HG02973 (cell line): ENCODE data around the gene FXYD5.
"Not testable (repeated sequence)": the region's sequence is repeated elsewhere in the genome, so short reads cannot be mapped to it uniquely, and the experiment has no call there.

Experiments
- ATAC-seq: cut with Tn5 transposase; IDR thresholded peaks from one replicate; pipeline ENCODE4 v1.9.1; 2021; ENCODE audit warnings: moderate library complexity; ENCODE audit not compliant: unreplicated experiment

Gene FXYD5

DNA sequence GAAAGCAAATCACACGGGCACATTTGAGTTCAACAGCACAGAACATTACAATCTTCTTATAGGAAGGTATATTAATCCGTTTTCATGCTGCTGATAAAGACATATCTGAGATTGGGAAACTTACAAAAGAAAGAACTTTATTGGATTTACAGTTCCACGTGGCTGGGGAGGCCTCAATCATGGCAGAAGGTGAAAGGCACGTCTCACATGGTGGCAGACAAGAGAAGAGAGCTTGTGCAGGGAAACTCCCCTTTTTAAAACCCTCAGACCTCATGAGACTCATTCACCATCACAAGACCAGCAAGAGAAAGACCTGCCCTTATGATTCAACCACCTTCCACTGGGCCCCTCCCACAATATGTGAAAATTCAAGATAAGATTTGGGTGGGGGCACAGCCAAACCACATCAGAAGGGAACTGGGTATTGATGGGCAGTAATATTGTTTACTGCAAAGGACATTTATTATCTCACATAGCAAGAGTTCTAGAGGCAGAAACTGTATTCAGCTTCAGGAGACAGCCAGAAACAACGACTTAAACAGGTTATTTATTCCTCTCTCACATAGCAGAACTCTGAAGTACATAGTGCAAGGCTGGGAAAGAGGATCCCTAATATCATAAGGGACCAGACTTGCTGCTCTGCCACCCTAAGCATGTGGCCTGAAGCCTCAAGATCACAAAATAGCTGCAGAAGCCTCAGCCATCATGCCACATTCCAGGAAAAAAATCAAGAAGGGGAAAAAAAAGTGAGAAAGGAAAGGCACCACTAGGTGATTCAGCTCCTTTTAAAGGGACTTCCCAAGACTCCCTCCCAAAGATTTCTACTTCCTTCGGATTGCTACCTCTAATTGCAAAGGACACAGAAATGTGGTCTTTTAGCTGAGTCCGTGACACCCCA, 23.1 kb downstream of the FXYD5 start:
- ATAC-seq: no peak

DNA sequence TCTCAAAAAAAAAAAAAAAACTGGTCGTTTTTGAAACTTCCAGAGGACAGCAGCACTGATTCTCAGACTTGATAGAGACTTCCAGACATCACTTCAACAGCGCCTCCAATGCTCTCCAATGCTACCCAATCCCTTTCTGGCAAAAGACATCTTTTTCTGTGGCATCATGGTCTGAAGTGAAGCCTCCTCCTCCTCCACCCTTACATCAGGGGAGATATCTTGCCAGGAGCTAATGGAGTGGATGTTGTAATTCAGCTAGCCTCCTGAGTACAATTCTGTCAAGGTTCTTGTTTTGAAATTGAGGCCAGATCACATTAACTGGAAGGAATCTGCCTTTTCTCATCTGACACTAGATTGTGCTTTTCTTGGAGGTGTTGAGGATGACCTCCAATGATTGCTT, 24.2 kb downstream of the FXYD5 start:
- no peak for ATAC-seq

DNA sequence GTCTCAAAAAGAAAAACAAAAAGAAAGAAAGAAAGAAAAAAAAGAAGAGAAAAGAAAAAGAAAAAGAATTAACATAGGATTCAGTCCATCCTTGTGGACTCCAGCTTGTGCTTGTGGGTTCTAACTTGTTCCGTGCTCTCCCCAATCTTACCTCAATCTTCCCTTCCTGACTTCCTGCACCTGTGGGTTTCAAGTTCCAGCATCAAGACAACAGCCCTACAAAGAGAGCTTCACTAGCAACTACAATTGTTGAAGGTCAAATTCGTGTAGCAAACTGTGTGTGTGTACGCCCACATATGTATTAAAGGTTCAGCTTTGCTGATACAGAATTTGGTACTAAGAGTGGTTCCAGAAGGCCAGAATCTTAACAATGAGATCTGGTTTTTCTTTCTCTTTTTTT, 25.3 kb downstream of the FXYD5 start:
- no peak for ATAC-seq

DNA sequence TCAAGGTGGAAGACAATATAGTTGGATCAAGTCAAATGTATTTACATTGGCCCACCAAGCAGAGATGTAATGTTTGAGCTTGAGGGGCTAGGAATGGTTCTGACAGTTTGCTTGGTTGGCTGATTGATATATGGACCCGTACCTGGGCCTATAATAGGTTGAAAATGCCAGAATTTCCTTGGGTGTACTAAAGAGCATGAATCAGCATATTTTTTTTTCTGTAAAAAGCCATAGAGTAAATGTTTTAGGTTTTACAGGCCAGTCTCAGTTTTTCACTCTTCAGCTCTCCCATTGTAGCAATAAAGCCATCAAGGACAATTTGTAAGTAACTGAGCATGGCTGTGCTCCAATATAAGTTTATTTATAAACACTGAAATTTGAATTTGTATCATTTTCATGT, 26.9 kb downstream of the FXYD5 start:
- no peak for ATAC-seq

DNA sequence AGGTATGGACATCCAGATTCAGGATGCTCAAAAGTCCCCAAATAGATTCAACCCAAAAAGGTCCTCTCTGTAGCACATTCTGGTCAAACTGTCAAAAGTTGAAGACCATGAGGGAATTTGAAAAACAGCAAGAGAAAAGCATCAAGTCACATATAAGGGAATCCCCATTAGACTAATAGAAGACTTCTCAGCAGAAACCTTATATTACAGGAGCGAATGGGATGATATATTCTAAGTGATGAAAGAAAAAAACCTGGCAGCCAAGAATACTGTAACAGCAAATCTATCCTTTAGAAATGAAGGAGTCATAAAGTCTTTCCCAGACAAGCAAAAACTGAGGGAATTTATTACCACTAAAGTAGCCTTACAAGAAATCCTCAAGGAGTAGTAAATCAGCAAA, 29.7 kb downstream of the FXYD5 start:
- ATAC-seq: no peak

DNA sequence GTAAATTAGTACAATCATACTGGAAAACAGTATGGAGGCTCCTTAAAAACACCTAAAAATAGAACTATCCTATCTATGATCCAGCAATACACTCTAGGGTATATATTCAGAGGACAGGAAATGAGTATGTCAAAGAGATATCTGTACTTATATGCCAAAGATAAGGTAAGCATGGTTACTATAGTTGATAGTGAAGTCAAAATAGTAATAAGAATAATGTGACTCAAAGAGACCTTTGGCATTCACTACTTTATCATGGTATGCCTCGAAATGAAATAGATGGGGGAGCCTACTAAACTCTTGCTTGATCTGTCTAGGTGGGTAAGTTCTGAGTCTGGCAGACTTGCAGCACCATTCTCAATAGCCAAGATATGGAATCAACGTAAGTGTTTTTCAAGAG, 30.3 kb downstream of the FXYD5 start:
- no peak for ATAC-seq

GRCh38 chr19:35194012-35194984, 39.8 kb downstream of the FXYD5 start:
- no peak for ATAC-seq

- ATAC-seq: no peak
These were observed 41.3 kb downstream of the FXYD5 start for GRCh38 chr19:35195830-35196229.

DNA sequence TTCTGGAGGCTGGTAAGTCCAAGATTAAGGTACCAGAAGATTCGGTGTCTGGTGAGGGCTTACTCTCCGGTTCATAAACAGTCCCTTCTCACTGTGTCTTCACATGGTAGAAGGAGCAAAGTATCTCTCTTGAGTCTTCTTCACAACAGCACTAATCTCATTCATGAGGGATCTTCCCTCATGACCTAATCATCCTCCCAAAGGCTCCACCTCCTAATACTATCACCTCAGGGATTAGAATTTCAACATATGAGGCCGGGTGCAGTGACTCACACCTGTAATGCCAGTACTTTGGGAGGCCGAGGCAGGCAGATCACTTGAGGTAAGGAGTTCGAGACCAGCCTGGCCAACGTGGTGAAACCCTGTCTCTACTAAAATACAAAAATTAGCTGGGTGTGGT, 42.3 kb downstream of the FXYD5 start:
- ATAC-seq: not testable (repeated sequence)

- ATAC-seq: no peak
These were observed 44.9 kb downstream of the FXYD5 start for GRCh38 chr19:35199481-35199880.

DNA sequence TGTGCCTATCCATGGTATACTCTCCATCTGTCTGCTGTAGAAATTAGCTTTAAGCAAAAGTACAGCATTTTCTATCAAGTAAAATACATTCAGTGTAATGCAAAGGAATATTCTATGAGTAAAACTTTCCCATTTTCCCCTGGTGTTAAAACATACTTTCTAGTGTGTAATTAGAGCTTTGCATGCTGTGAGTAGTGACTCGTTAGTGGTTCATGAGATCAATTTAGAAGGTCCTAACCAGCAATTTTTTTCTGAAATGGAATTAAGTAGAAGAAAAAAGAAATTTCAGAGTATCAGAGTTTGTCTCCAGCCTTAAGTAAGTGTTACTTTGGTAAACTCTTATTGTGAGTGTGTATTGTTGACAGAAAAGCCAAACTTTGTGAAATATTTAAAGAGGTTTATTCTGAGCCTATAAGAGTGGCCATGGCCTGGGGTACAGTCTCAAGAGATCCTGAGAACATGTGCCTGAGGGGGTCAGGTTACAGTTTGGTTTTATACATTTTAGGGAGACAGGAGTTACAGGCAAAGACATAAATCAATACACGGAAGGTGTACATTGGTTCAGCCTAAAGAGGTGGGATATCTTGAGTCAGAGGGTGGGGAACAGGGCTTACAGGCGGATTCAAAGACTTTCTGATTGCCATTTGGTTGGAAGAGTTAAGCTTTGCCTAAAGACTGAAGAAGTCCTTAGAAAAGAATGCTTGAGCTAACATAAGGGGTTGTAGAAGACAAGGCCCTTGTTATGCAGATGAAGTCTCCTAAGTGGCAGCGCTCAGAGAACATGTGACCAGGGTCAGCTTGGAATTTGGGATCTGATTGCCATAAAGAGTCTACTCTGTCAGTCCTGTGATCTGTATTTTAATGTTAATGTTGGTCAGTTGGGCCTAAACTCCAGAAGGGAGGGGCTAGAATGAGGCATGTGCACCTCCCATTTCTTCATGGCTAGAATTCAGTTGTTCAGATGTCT, 48.5 kb downstream of the FXYD5 start:
- ATAC-seq: no peak

GRCh38 chr19:35204799-35205732, 50.5 kb downstream of the FXYD5 start:
- ATAC-seq: peak; percentile 67

GRCh38 chr19:35205733-35206323, 51.3 kb downstream of the FXYD5 start:
- peak; percentile 18 for ATAC-seq

DNA sequence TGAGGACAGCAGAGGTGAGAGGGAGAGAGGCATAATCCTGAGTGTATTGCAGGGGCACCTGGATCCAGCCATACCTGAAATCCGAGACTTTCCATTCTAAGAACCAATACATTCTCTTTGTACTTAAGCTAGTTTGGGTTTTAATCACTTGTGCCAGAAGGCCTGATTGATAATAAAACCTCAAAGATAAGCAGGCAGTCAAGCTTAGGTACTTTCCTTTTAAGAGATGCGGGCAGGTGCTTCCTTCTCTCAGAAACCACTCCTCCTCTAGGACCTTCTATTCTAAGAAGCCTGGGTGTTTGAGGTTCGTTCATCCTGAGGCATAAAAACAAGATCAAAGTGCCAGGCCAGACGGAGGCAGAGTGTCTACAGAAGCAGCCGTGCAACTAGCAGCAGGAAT, 51.8 kb downstream of the FXYD5 start:
- no peak for ATAC-seq

- ATAC-seq: no peak
These were observed 52.3 kb downstream of the FXYD5 start for GRCh38 chr19:35206855-35207254.

- ATAC-seq: no peak
These were observed 52.9 kb downstream of the FXYD5 start for GRCh38 chr19:35207391-35207871.

DNA sequence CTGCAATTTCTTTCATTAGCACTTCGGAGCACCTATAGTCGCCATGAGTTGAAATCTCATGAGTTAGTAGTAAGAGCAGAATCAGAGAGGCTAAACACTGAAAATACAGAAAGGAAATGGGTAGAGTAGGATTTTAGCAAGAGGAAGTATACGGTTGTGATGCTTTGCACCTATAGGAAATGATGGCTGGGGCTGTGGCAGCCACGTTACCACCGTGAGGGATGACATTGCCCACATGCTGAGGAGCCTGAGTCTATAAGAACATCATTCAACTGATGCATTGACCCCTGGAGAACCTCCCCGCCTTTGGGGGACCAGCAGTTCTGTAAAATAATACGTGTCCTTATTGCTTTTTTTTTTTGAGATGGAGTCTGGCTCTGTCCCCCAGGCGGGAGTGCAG, 53.6 kb downstream of the FXYD5 start:
- no peak for ATAC-seq

GRCh38 chr19:35209646-35210045, 55.1 kb downstream of the FXYD5 start:
- ATAC-seq: no peak
